Hematopoietic multipotent progenitor cell treated with erythropoietin and hydrocortisone succinate and interleukin-3 and kit ligand, for 4 days (in vitro differentiated cells): ENCODE results near the gene DYNLRB1.

Experiments used
- DNase-seq: peaks from one replicate; pipeline ENCODE4 v3.0.0-alpha.2; 2015

The DYNLRB1 gene

GRCh38 chr20:34579979-34580940, 64.0 kb downstream of the DYNLRB1 start:
- DNase-seq: no peak

- no peak for DNase-seq
Observed at GRCh38 chr20:34581341-34582184, 65.3 kb downstream of the DYNLRB1 start.

GRCh38 chr20:34582221-34582620, 66.0 kb downstream of the DYNLRB1 start:
- no peak for DNase-seq

GRCh38 chr20:34582911-34583310, 66.7 kb downstream of the DYNLRB1 start:
- no peak for DNase-seq

- DNase-seq: no peak
Observed at GRCh38 chr20:34583544-34583943, 67.3 kb downstream of the DYNLRB1 start.

- DNase-seq: no peak
Observed at GRCh38 chr20:34585019-34585418, 68.8 kb downstream of the DYNLRB1 start.

- no peak for DNase-seq
Observed at GRCh38 chr20:34586488-34587163, 70.4 kb downstream of the DYNLRB1 start.
